ENCODE results near the gene RAD23A.
A peak's percentile ranks its signal among the peaks of the same experiment; 100 is the strongest.

The RAD23A gene

DNA sequence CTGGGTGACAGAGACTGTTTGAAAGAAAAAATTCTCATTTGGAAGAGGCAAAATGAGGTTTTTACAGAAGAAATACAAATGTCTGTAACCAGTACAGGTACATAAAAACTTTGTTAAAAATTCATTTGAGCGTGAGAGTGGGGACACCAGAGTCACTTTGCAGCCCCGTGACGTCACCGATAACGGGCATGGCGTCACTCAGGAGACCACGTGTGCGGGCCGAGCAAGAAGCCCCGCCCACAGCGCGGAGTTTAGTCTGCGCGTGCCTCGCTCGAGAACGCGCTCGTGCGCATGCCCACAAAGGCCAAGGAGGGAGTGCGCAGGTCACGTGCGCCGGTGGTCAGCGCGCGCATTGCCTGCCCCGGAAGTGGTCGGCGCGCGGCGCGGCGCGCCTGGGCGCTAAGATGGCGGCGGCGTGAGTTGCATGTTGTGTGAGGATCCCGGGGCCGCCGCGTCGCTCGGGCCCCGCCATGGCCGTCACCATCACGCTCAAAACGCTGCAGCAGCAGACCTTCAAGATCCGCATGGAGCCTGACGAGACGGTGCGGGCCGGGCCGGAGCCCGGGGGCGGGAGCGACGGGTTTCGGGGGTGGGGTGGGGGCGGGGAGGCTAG lies at the start of gene RAD23A:
TSS of gene RAD23A (plus strand) at position 384 of the 613 bp plus-strand sequence. CDS start at position 471, 87 bp downstream.
- Histone ChIP-seq H3K27ac (peak within 1 kb of the TSS; percentile 81), H3K9me3 (no peaks in the 10 kb centered on the region), H3K4me1 (ENCODE audit: control insufficient read depth in 1 of 2, insufficient read depth in 1 of 2, low read depth in 1 of 2, low read length in 1 of 2) (peaks cover 22 to 24% of the 10 kb centered on the region in 2 experiments), H3K36me3 (peaks cover 41% of the 10 kb centered on the region), H3K4me3 (ENCODE audit: low read depth in 1 of 2, low read length in 1 of 2) (peak within 1 kb of the TSS; percentile 68 to 95), H3K27me3 (no peaks in the 10 kb centered on the region)
- TF ChIP-seq, protein P1, sequence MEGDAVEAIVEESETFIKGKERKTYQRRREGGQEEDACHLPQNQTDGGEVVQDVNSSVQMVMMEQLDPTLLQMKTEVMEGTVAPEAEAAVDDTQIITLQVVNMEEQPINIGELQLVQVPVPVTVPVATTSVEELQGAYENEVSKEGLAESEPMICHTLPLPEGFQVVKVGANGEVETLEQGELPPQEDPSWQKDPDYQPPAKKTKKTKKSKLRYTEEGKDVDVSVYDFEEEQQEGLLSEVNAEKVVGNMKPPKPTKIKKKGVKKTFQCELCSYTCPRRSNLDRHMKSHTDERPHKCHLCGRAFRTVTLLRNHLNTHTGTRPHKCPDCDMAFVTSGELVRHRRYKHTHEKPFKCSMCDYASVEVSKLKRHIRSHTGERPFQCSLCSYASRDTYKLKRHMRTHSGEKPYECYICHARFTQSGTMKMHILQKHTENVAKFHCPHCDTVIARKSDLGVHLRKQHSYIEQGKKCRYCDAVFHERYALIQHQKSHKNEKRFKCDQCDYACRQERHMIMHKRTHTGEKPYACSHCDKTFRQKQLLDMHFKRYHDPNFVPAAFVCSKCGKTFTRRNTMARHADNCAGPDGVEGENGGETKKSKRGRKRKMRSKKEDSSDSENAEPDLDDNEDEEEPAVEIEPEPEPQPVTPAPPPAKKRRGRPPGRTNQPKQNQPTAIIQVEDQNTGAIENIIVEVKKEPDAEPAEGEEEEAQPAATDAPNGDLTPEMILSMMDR (IDR thresholded peaks at IDR 0.05) = peak; percentile 33

DNA sequence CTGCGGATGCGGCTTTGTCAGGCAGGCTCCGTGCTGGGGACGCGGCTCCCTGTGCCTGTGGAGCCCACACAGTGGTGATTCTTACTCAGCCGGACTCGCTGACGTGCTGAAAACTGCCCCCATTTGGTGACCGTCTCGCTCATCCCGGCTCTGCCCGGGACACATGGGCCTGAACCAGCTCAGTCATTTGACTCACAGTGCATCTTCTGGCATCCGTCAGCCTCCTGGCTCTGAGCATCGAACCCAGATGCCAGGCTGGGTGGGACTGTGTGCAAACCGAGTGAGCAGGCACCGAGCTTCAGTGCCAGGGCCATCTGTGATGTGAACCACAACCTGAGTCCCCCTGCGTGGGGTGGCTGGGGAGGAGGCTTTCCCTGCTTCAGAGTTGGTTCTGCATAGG lies 49.2 kb upstream of the RAD23A start:
- H3K27me3 ChIP-seq = no peaks in the 10 kb centered on the region
- TF ChIP-seq, protein P1 (IDR thresholded peaks at IDR 0.05) = no peak
- H3K36me3 ChIP-seq = peaks cover 60% of the 10 kb centered on the region
- peaks cover 6% of the 10 kb centered on the region in 2 experiments for H3K4me1 ChIP-seq (ENCODE audit: control insufficient read depth in 1 of 2, insufficient read depth in 1 of 2, low read depth in 1 of 2, low read length in 1 of 2)
- no peak overlapping the region for H3K4me3 ChIP-seq (ENCODE audit: low read depth in 1 of 2, low read length in 1 of 2)
- H3K27ac ChIP-seq = no peak overlapping the region
- no peaks in the 10 kb centered on the region for H3K9me3 ChIP-seq

DNA sequence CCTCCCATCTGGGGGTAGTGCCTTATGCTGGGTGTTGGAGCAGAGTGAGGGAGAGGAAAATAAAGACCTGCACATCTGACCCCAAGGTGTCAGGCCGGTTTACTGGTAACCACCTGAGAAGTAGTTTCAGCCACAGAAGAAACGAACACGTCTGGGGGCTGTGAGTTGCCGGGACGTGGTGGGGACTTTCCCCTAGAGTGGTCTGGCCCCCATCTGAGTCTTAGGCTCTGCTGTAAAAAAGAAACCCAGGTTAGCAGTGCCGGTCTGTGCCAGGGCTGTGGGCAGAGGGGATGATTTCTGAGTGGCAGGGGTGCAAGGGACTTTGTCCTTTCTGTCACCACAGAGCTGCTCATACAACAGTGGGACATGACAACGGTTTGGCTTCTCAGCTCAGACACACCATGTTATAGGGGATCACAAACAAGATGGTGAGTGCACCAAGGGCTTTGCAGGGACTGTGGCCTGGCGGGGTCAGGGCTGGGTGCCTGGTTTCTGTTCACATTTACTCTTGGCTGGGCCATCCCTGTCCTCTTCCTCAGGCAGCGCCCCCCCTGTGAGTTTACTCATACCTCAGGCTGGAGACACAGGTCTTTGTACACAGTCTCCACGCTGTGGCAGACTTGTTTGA lies 45.7 kb upstream of the RAD23A start:
- TF ChIP-seq, protein P1 (IDR thresholded peaks at IDR 0.05) = no peak
- no peak overlapping the region for H3K27ac ChIP-seq
- peaks cover 47% of the 10 kb centered on the region for H3K36me3 ChIP-seq
- no peaks in the 10 kb centered on the region for H3K4me1 ChIP-seq (ENCODE audit: control insufficient read depth in 1 of 2, insufficient read depth in 1 of 2, low read depth in 1 of 2, low read length in 1 of 2)
- H3K9me3 ChIP-seq = no peaks in the 10 kb centered on the region
- H3K4me3 ChIP-seq (ENCODE audit: low read depth in 1 of 2, low read length in 1 of 2) = no peak overlapping the region
- no peaks in the 10 kb centered on the region for H3K27me3 ChIP-seq

DNA sequence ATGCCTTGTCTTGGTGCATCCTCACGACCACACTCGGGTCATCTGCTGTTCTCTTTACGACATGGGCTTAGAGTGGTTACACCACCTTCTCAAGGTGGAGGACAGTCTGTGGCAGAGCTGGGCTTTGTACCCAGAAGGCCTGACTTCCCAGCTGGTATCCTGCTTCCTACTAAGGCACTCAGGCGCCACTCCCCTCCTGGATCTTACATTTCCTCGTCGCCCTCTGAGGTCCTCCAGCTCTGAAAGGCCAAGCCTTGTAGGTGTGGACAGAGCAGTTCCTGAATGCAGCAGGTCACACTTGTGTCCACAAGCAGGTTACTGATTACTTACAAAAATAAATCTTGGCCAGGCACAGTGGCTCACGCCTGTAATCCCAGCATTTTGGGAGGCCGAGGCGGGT lies 38.5 kb upstream of the RAD23A start:
- no peaks in the 10 kb centered on the region for H3K27me3 ChIP-seq
- no peaks in the 10 kb centered on the region for H3K36me3 ChIP-seq
- TF ChIP-seq, protein P1 (IDR thresholded peaks at IDR 0.05) = no peak
- no peak overlapping the region for H3K4me3 ChIP-seq (ENCODE audit: low read depth in 1 of 2, low read length in 1 of 2)
- peaks cover under 1 to 1% of the 10 kb centered on the region in 2 experiments for H3K4me1 ChIP-seq (ENCODE audit: control insufficient read depth in 1 of 2, insufficient read depth in 1 of 2, low read depth in 1 of 2, low read length in 1 of 2)
- no peak overlapping the region for H3K27ac ChIP-seq
- H3K9me3 ChIP-seq = no peaks in the 10 kb centered on the region

DNA sequence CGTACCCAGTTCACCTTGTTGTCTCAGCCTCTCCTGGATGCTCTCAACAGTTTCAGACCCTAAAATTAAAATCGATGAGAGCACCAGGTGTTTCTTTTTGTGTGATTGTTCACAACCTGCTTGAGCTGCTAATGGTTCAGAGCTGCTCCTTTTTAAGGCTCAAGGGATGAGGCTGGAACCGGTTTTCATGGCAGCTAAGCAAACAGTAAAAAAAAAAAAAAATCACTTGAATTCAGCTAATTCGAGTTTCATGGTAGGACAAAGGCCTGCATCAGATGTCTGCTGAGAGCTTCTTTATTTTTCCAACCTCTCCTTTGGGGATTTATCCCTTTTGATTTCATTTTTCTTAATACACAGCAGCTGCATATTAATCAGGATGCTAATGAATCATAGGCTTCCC lies 33.1 kb upstream of the RAD23A start:
- Histone ChIP-seq H3K9me3 (no peaks in the 10 kb centered on the region), H3K36me3 (no peaks in the 10 kb centered on the region), H3K27me3 (no peaks in the 10 kb centered on the region), H3K4me1 (ENCODE audit: control insufficient read depth in 1 of 2, insufficient read depth in 1 of 2, low read depth in 1 of 2, low read length in 1 of 2) (peaks cover 27 to 29% of the 10 kb centered on the region in 2 experiments), H3K4me3 (ENCODE audit: low read depth in 1 of 2, low read length in 1 of 2) (peak overlapping the region in 1 of 2 experiments; percentile 28), H3K27ac (peak overlapping the region; percentile 78)
- TF ChIP-seq, protein P1 (IDR thresholded peaks at IDR 0.05) = no peak
